K562 (cell line): Measurements from ENCODE around the gene CCDC174. TPM values are rescaled to one million over a fixed set of nuclear protein-coding genes. Genes with fewer than 3 reads are reported as not detected.

Experiments used
- ATAC-seq: fragments of 200-7000 bp; cut with Tn5 transposase; 3 replicates; pipeline ENCODE4 v1.9.1; 2020; ENCODE audit warnings: moderate library complexity
- BruUV-seq: library from RNA; stranded (reverse); fragments of 400-500 nt; replicated peaks from 2 replicates; lab custom pipeline; 2021; lab: Mats Ljungman, UMichigan
- CTCF ChIA-PET: fragments of 300-600 bp; formaldehyde crosslinking; extraction: SDS; loops from one replicate; lab custom pipeline; 2021; ENCODE audit warnings: low intra/inter-chr PET ratio; lab: Yijun Ruan, JAX
- POLR2A ChIA-PET: fragments of 300-600, 350-650 bp; sonication (Branson Sonifier 250); formaldehyde crosslinking; extraction: SDS; loops from one replicate; lab custom pipeline; 2021; ENCODE audit warnings: antibody characterized with exemption, inconsistent platforms; lab: Yijun Ruan, JAX
- DNase-seq, 4 experiments: peaks; one replicate each; pipeline versions ENCODE4 v3.0.0 to v3.0.0-alpha.2; 2011 to 2018; ENCODE audit warnings: low spot score in 3 of 4, mixed read lengths in 3 of 4; ENCODE audit errors: extremely low read depth in 1 of 4
- FAIRE-seq: peaks from 2 replicates; lab custom pipeline; 2011; peaks lifted over from hg19 to GRCh38; lab: Jason Lieb, UNC
- H2AFZ ChIP-seq: 2 replicates; pipeline ENCODE4 v1.6.0; 2011; ENCODE audit warnings: low read depth, low read length, control low read depth, inconsistent platforms
- H3K27ac ChIP-seq: fragments of 200-600 bp; 3 replicates; pipeline ENCODE4 v1.8.0; 2011; ENCODE audit warnings: low read depth, mild to moderate bottlenecking, control low read depth, inconsistent platforms, low read length, moderate library complexity, mixed read lengths; ENCODE audit errors: extremely low read depth
- H3K27me3 ChIP-seq, 2 experiments: fragments of 300-600 bp in 1 of 2; 2 replicates in 1 of 2; 3 replicates in 1 of 2; pipeline versions ENCODE4 v1.6.0 to v1.8.0; 2011; ENCODE audit warnings: inconsistent platforms in 2 of 2, low read length in 2 of 2, mild to moderate bottlenecking in 1 of 2, mixed read lengths in 1 of 2, moderate library complexity in 1 of 2; ENCODE audit not compliant: control insufficient read depth in 2 of 2, insufficient read depth in 2 of 2
- H3K36me3 ChIP-seq: fragments of 300-600 bp; 3 replicates; pipeline ENCODE4 v1.8.0; 2011; ENCODE audit warnings: mild to moderate bottlenecking, low read length, inconsistent platforms; ENCODE audit not compliant: control insufficient read depth, insufficient read depth
- H3K4me1 ChIP-seq, 2 experiments: fragments of 200-600 bp in 1 of 2; replicated peaks in 1 of 2; 2 replicates in 1 of 2; 3 replicates in 1 of 2; pipeline versions ENCODE4 v1.5.1 to v1.8.0; 2011; ENCODE audit warnings: inconsistent platforms in 2 of 2, low read length in 2 of 2, mild to moderate bottlenecking in 1 of 2, mixed read lengths in 1 of 2, moderate library complexity in 1 of 2; ENCODE audit not compliant: control insufficient read depth in 2 of 2, insufficient read depth in 2 of 2
- H3K4me2 ChIP-seq: 2 replicates; pipeline ENCODE4 v1.6.1; 2011; ENCODE audit warnings: low read length, control low read depth, inconsistent platforms, mixed read lengths; ENCODE audit not compliant: insufficient read depth
- H3K4me3 ChIP-seq: fragments of 200-600 bp; sonication (generic), shearing (Covaris generic); 2 replicates; pipeline ENCODE4 v1.5.1; 2016; ENCODE audit warnings: control low read depth, inconsistent platforms
- H3K79me2 ChIP-seq: fragments of 200-600 bp; 3 replicates; pipeline ENCODE4 v1.8.0; 2011; ENCODE audit warnings: low read length, inconsistent platforms; ENCODE audit not compliant: control insufficient read depth, insufficient read depth
- H3K9ac ChIP-seq, 2 experiments: 2 replicates each; pipeline versions ENCODE4 v1.6.0 to v1.6.1; 2011; ENCODE audit warnings: low read depth in 2 of 2, low read length in 2 of 2, control low read depth in 1 of 2, inconsistent platforms in 1 of 2, mild to moderate bottlenecking in 1 of 2, mixed read lengths in 1 of 2; ENCODE audit not compliant: insufficient read depth in 1 of 2
- H3K9me1 ChIP-seq: one replicate; pipeline ENCODE4 v1.6.0; 2011; ENCODE audit warnings: inconsistent platforms, mild to moderate bottlenecking, low read length, moderate library complexity; ENCODE audit not compliant: control insufficient read depth, insufficient read depth
- H3K9me3 ChIP-seq: replicated peaks from 2 replicates; pipeline ENCODE4 v1.5.1; 2011; ENCODE audit warnings: low read depth, low read length, inconsistent platforms; ENCODE audit not compliant: control insufficient read depth, insufficient read depth
- H4K20me1 ChIP-seq: replicated peaks from 2 replicates; pipeline ENCODE4 v1.6.1; 2011; ENCODE audit warnings: low read length, inconsistent platforms, mixed read lengths; ENCODE audit not compliant: control insufficient read depth, insufficient read depth
- BRCA1 ChIP-seq, 2 experiments: fragments of 450-650 bp in 1 of 2; sonication (generic) in 1 of 2; formaldehyde crosslinking in 1 of 2; IDR thresholded peaks; 2 replicates each; pipeline versions ENCODE4 v1.5.0 to v1.6.1; 2017 to 2020; ENCODE audit warnings: mild to moderate bottlenecking in 1 of 2, missing genetic modification reagents in 1 of 2
- FOXM1 ChIP-seq, 2 experiments: fragments of 450-650 bp in 1 of 2; sonication (generic) in 1 of 2; formaldehyde crosslinking in 1 of 2; IDR thresholded peaks; 2 replicates each; pipeline versions ENCODE4 v1.6.1 to v1.9.0; 2017 to 2022; ENCODE audit warnings: low read depth in 2 of 2, mild to moderate bottlenecking in 2 of 2, missing genetic modification reagents in 1 of 2, moderate library complexity in 1 of 2
- KDM2B ChIP-seq: fragments of 250-450 bp; sonication (Bioruptor Pico); IDR thresholded peaks from 2 replicates; pipeline ENCODE4 v1.8.0; 2021; ENCODE audit warnings: mild to moderate bottlenecking, moderate library complexity
- MCM2 ChIP-seq: fragments of 450-650 bp; IDR thresholded peaks from 2 replicates; pipeline ENCODE4 v1.6.1; 2017; ENCODE audit warnings: low read depth, mild to moderate bottlenecking
- ZNF263 ChIP-seq: sonication (generic); formaldehyde crosslinking; IDR thresholded peaks from 2 replicates; pipeline ENCODE4 v1.8.0; 2022; ENCODE audit warnings: mild to moderate bottlenecking, missing genetic modification reagents, borderline replicate concordance
- ZNF408 ChIP-seq: fragments of 250-450 bp; sonication (Bioruptor Pico); IDR thresholded peaks from 2 replicates; pipeline ENCODE4 v1.4.0; 2020; ENCODE audit warnings: low read depth, mild to moderate bottlenecking, moderate library complexity
- ZNF696 ChIP-seq: fragments of 250-450 bp; sonication (Bioruptor Pico); conservative IDR thresholded peaks from 2 replicates; pipeline ENCODE4 v1.4.0; 2020; ENCODE audit warnings: mild to moderate bottlenecking, moderate library complexity
- WGBS: fragments of 100-300 bp; shearing (Covaris generic); methylation state at CpG from one replicate; pipeline ENCODE4 v1.1.6; 2016; ENCODE audit warnings: low coverage, mixed read lengths; ENCODE audit not compliant: insufficient coverage; ENCODE audit errors: missing lambda C conversion rate; 5-methylcytosine and 5-hydroxymethylcytosine counted together
- in situ Hi-C: fragments of 300-500 bp; cut with MboI; formaldehyde crosslinking; loops from 4 replicates; pipeline ENCODE4 v1.15.0; 2018; ENCODE audit warnings: inconsistent platforms, mixed read lengths
- intact Hi-C: fragments of 100-400 bp; cut with micrococcal nuclease; formaldehyde crosslinking; loops from 2 replicates; pipeline ENCODE4 v1.14.2; 2022
- polyA plus RNA-seq, 8 experiments: library from polyadenylated mRNA; depleted of rRNA in 4 of 8; stranded (reverse) in 5 of 8; unstranded in 3 of 8; fragments of >200 nt; fragmentation: Nextera tagmentation in 2 of 8; fragmentation: Illumina TruSeq in 1 of 8; extraction: Ambion mirVana in 2 of 8; extraction: Trizol in 1 of 8; gene quantifications; 2 replicates each; pipeline versions ENCODE4 v1.2.1 to v1.2.3, GENCODE V29; 2011 to 2014; ENCODE audit warnings: inconsistent platforms in 1 of 8, missing spikeins in 1 of 8
- total RNA-seq, 7 experiments: library from RNA; depleted of rRNA in 6 of 7; stranded (reverse); fragments of >200 nt in 6 of 7; fragmentation: Illumina TruSeq in 2 of 7; extraction: Trizol in 2 of 7; gene quantifications; 2 replicates each; pipeline versions ENCODE4 v1.2.1 to v1.2.3, GENCODE V29; 2011 to 2021; ENCODE audit warnings: low replicate concordance in 1 of 7
- TF ChIP-seq, protein P1 (sequence below): sonication (generic); formaldehyde crosslinking; IDR thresholded peaks from 2 replicates; pipeline ENCODE4 v1.8.0; 2022; ENCODE audit warnings: missing genetic modification reagents, mild to moderate bottlenecking, borderline replicate concordance

The CCDC174 gene
- total and polyA plus RNA-seq, 9 of the 15 experiments (the other 6 are each of a cell fraction or from before 2014, with no cell fraction given): 7.4 to 41.0 (median 28.5) TPM

DNA sequence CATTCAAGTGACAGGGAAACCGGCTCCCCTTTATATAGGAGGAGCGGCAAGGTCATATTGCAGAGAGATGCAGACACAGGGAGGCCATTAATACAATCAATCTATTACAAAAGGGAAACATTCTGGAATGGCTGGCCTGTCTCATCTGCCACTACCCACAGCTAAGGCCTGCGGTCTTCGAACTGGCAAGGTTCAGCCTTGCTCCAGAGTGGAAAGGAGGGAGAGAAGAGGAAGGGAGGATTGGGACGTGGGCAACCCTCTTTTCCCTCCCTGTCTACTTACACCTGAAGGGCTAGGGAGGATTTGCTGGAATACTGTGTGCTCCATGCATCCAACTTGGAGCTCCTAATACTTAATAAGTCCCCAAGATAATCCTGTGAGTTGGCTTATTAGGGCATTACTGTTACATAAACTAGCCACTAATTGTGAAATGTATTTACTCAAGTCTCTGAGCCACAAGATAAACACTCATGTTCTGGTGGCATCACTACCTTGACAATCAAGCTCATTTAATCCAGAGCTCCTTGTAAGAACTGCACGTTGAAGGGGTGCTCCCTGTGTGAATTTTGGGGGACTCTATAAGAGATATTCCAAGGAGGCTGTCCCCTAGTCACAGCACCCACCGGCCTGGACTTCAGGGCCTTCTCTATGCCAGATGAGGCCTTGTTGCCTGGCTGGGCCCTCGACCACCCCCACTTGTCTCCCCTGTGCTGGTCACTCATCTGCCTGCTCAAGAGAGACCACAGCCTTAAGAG lies 19.7 kb upstream of the CCDC174 start:
- H3K36me3 ChIP-seq: no peaks in the 10 kb centered on the region
- no peaks in the 10 kb centered on the region for H4K20me1 ChIP-seq
- BruUV-seq: no TSS peak
- WGBS: under 1% methylated on average over 8 of the region's 8 CpGs
- TF ChIP-seq ZNF696: no peak
- TF ChIP-seq BRCA1 (IDR thresholded peaks at IDR 0.05): no peak
- TF ChIP-seq BRCA1 (CRISPR knock-in tag; IDR thresholded peaks at IDR 0.05): no peak
- no peak for TF ChIP-seq ZNF408
- TF ChIP-seq FOXM1 (IDR thresholded peaks at IDR 0.05; ENCODE audit: low read depth): no peak
- TF ChIP-seq FOXM1 (CRISPR knock-in tag; IDR thresholded peaks at IDR 0.05; ENCODE audit: low read depth): no peak
- no peak for TF ChIP-seq KDM2B (CRISPR knock-in tag)
- TF ChIP-seq ZNF263 (CRISPR knock-in tag): no peak
- no peak for TF ChIP-seq MCM2
- TF ChIP-seq, protein P1, sequence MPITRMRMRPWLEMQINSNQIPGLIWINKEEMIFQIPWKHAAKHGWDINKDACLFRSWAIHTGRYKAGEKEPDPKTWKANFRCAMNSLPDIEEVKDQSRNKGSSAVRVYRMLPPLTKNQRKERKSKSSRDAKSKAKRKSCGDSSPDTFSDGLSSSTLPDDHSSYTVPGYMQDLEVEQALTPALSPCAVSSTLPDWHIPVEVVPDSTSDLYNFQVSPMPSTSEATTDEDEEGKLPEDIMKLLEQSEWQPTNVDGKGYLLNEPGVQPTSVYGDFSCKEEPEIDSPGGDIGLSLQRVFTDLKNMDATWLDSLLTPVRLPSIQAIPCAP: no peak
- H3K9me3 ChIP-seq: no peaks in the 10 kb centered on the region
- H3K27ac ChIP-seq: no peak overlapping the region
- H3K27me3 ChIP-seq: peaks cover 20 to 54% of the 10 kb centered on the region in 2 experiments; a peak in 4 of 5 replicates
- no peak for FAIRE-seq
- no peak overlapping the region for H2AFZ ChIP-seq
- H3K4me3 ChIP-seq: no peak overlapping the region
- no peak for DNase-seq
- intact Hi-C loops (no loop called here), in situ Hi-C loops (no loop called here)
- no peak for ATAC-seq
- CTCF ChIA-PET: no interaction called here
- no peak overlapping the region for H3K4me2 ChIP-seq
- H3K79me2 ChIP-seq: no peaks in the 10 kb centered on the region
- POLR2A ChIA-PET: interaction anchor here (0.7 kb wide), 1 partner anchor 161 kb away, joined by 3 read pairs; no protein-coding TSS in a partner anchor
- no peak overlapping the region for H3K9ac ChIP-seq
- H3K9me1 ChIP-seq: no peaks in the 10 kb centered on the region
- H3K4me1 ChIP-seq: peaks cover under 1 to 3% of the 10 kb centered on the region in 2 experiments; a peak in 2 of 5 replicates
